Measurements from ENCODE around the gene ZNF678.

DNA sequence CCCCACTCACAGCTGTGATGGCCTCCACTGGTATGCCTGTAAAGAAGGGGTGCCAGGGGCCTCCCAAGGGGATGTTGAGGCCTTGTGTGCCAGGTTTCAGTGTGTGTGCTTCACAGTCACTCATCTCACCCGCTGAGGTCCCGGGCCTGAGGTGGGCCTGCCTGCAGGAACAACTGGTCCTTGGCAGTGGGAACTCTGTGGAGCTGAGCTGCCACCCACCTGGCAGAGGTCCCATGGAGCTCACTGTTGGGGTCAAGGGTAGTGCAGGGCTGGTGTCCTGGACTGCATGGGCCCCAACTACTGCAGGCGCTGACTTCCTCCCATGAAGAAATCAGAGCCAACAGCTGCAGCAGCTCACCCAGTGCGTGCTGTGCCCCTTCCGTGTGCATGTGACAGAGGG, 17.3 kb upstream of the ZNF678 start:
- TF ChIP-seq, protein P1, sequence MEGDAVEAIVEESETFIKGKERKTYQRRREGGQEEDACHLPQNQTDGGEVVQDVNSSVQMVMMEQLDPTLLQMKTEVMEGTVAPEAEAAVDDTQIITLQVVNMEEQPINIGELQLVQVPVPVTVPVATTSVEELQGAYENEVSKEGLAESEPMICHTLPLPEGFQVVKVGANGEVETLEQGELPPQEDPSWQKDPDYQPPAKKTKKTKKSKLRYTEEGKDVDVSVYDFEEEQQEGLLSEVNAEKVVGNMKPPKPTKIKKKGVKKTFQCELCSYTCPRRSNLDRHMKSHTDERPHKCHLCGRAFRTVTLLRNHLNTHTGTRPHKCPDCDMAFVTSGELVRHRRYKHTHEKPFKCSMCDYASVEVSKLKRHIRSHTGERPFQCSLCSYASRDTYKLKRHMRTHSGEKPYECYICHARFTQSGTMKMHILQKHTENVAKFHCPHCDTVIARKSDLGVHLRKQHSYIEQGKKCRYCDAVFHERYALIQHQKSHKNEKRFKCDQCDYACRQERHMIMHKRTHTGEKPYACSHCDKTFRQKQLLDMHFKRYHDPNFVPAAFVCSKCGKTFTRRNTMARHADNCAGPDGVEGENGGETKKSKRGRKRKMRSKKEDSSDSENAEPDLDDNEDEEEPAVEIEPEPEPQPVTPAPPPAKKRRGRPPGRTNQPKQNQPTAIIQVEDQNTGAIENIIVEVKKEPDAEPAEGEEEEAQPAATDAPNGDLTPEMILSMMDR (IDR thresholded peaks at IDR 0.05): no peak
- TF ChIP-seq POLR2A (IDR thresholded peaks at IDR 0.05): no peak
